Activated CD4-positive, alpha-beta memory T cell treated with anti-CD3 and anti-CD28 coated beads, Interleukin-2, amount 10 ng/mL, durations not matched to agents 7 days and 5 days (primary cell): ENCODE data around the gene THRB. TPM values are rescaled to one million over a fixed set of nuclear protein-coding genes. Genes with fewer than 3 reads are reported as not detected.

Experiments
- CTCF ChIA-PET: fragments of 350-600 bp; sonication (Branson Sonifier 250); formaldehyde crosslinking; loops from one replicate; lab custom pipeline; 2021; ENCODE audit warnings: antibody characterized with exemption, inconsistent platforms; lab: Charles Lee
- POLR2A ChIA-PET: fragments of 350-600 bp; sonication (Branson Sonifier 250); formaldehyde crosslinking; loops from one replicate; lab custom pipeline; 2021; ENCODE audit warnings: antibody characterized with exemption; lab: Charles Lee
- DNase-seq: peaks from one replicate; pipeline ENCODE4 v3.0.0-alpha.2; 2020
- H3K27ac Mint-ChIP-seq: one replicate; pipeline ENCODE4 v1.8.0; 2021; ENCODE audit warnings: mild to moderate bottlenecking, mixed read lengths
- H3K27me3 Mint-ChIP-seq: one replicate; pipeline ENCODE4 v1.8.0; 2021; ENCODE audit warnings: mixed read lengths
- H3K36me3 Mint-ChIP-seq: one replicate; pipeline ENCODE4 v1.8.0; 2021; ENCODE audit warnings: low read depth, mixed read lengths
- H3K4me1 Mint-ChIP-seq: one replicate; pipeline ENCODE4 v1.8.0; 2021; ENCODE audit warnings: mixed read lengths
- H3K4me3 Mint-ChIP-seq: one replicate; pipeline ENCODE4 v1.8.0; 2021; ENCODE audit warnings: mild to moderate bottlenecking, mixed read lengths
- H3K9me3 Mint-ChIP-seq: one replicate; pipeline ENCODE4 v1.8.0; 2021; ENCODE audit warnings: mixed read lengths
- total RNA-seq, 2 experiments: library from RNA; stranded (reverse); gene quantifications; one replicate each; pipeline ENCODE4 v1.2.3, GENCODE V29; 2021

THRB gene
- total RNA-seq, 2 experiments from 2014 or later: not detected

GRCh38 chr3:24190256-24190655 is 304.4 kb downstream of the THRB start:
- no peak overlapping the region for H3K4me3 Mint-ChIP-seq
- DNase-seq: no peak
- ChIA-PET CTCF (no interaction called here), POLR2A (no interaction called here)
- peaks cover 2% of the 10 kb centered on the region for H3K27me3 Mint-ChIP-seq
- no peaks in the 10 kb centered on the region for H3K4me1 Mint-ChIP-seq
- no peaks in the 10 kb centered on the region for H3K9me3 Mint-ChIP-seq
- H3K36me3 Mint-ChIP-seq: no peaks in the 10 kb centered on the region
- no peak overlapping the region for H3K27ac Mint-ChIP-seq

- no peaks in the 10 kb centered on the region for H3K9me3 Mint-ChIP-seq
- H3K4me3 Mint-ChIP-seq: no peak overlapping the region
- DNase-seq: no peak
- ChIA-PET POLR2A (no interaction called here), CTCF (interaction anchor here (0.6 to 1.6 kb wide), 6 partner anchors 9 to 495 kb away, joined by 3 to 8 read pairs (median 4); no protein-coding TSS in a partner anchor)
- H3K27ac Mint-ChIP-seq: no peak overlapping the region
- no peaks in the 10 kb centered on the region for H3K4me1 Mint-ChIP-seq
- peaks cover 2% of the 10 kb centered on the region for H3K27me3 Mint-ChIP-seq
- no peaks in the 10 kb centered on the region for H3K36me3 Mint-ChIP-seq
Observed at GRCh38 chr3:24185738-24186384, 308.8 kb downstream of the THRB start.

GRCh38 chr3:24184528-24185176 is 310.0 kb downstream of the THRB start:
- H3K9me3 Mint-ChIP-seq: no peaks in the 10 kb centered on the region
- H3K27me3 Mint-ChIP-seq: no peaks in the 10 kb centered on the region
- no peak overlapping the region for H3K4me3 Mint-ChIP-seq
- CTCF ChIA-PET: no interaction called here
- no peak overlapping the region for H3K27ac Mint-ChIP-seq
- POLR2A ChIA-PET: no interaction called here
- H3K4me1 Mint-ChIP-seq: no peaks in the 10 kb centered on the region
- H3K36me3 Mint-ChIP-seq: no peaks in the 10 kb centered on the region
- DNase-seq: no peak

GRCh38 chr3:24182756-24183155 is 311.9 kb downstream of the THRB start:
- ChIA-PET CTCF (interaction anchor here (0.8 to 1.6 kb wide), 2 partner anchors 291 to 294 kb away, joined by 3 to 4 read pairs; no protein-coding TSS in a partner anchor), POLR2A (no interaction called here)
- Mint-ChIP-seq H3K27me3 (no peaks in the 10 kb centered on the region), H3K9me3 (no peaks in the 10 kb centered on the region), H3K36me3 (no peaks in the 10 kb centered on the region), H3K4me3 (no peak overlapping the region), H3K4me1 (no peaks in the 10 kb centered on the region), H3K27ac (no peak overlapping the region)
- no peak for DNase-seq

GRCh38 chr3:24181256-24181655 is 313.4 kb downstream of the THRB start:
- Mint-ChIP-seq H3K4me1 (no peaks in the 10 kb centered on the region), H3K27ac (no peak overlapping the region), H3K36me3 (no peaks in the 10 kb centered on the region), H3K4me3 (no peak overlapping the region), H3K9me3 (no peaks in the 10 kb centered on the region), H3K27me3 (no peaks in the 10 kb centered on the region)
- CTCF ChIA-PET: no interaction called here
- no peak for DNase-seq
- POLR2A ChIA-PET: no interaction called here

GRCh38 chr3:24180616-24181015 is 314.0 kb downstream of the THRB start:
- no peaks in the 10 kb centered on the region for H3K36me3 Mint-ChIP-seq
- DNase-seq: no peak
- no peak overlapping the region for H3K4me3 Mint-ChIP-seq
- CTCF ChIA-PET: no interaction called here
- no peak overlapping the region for H3K27ac Mint-ChIP-seq
- H3K4me1 Mint-ChIP-seq: no peaks in the 10 kb centered on the region
- POLR2A ChIA-PET: no interaction called here
- H3K9me3 Mint-ChIP-seq: no peaks in the 10 kb centered on the region
- H3K27me3 Mint-ChIP-seq: no peaks in the 10 kb centered on the region

- H3K27me3 Mint-ChIP-seq: no peaks in the 10 kb centered on the region
- H3K36me3 Mint-ChIP-seq: no peaks in the 10 kb centered on the region
- H3K4me3 Mint-ChIP-seq: no peak overlapping the region
- no peak overlapping the region for H3K27ac Mint-ChIP-seq
- H3K9me3 Mint-ChIP-seq: no peaks in the 10 kb centered on the region
- CTCF ChIA-PET: interaction anchor here (0.8 kb wide), 1 partner anchor 11 kb away, joined by 3 read pairs; no protein-coding TSS in a partner anchor
- DNase-seq: no peak
- H3K4me1 Mint-ChIP-seq: no peaks in the 10 kb centered on the region
- POLR2A ChIA-PET: no interaction called here
Observed at GRCh38 chr3:24177201-24177600, 317.4 kb downstream of the THRB start.

- Mint-ChIP-seq H3K36me3 (no peaks in the 10 kb centered on the region), H3K27ac (no peak overlapping the region), H3K9me3 (no peaks in the 10 kb centered on the region), H3K4me3 (no peak overlapping the region), H3K4me1 (no peaks in the 10 kb centered on the region), H3K27me3 (no peaks in the 10 kb centered on the region)
- ChIA-PET POLR2A (no interaction called here), CTCF (no interaction called here)
- DNase-seq: no peak
Observed at GRCh38 chr3:24174614-24175013, 320.0 kb downstream of the THRB start.

- Mint-ChIP-seq H3K4me3 (no peak overlapping the region), H3K9me3 (no peaks in the 10 kb centered on the region), H3K27me3 (no peaks in the 10 kb centered on the region), H3K27ac (no peak overlapping the region), H3K36me3 (no peaks in the 10 kb centered on the region), H3K4me1 (no peaks in the 10 kb centered on the region)
- ChIA-PET POLR2A (no interaction called here), CTCF (no interaction called here)
- no peak for DNase-seq
Observed at GRCh38 chr3:24168977-24169376, 325.7 kb downstream of the THRB start.

GRCh38 chr3:24167429-24167828 is 327.2 kb downstream of the THRB start:
- Mint-ChIP-seq H3K27ac (no peak overlapping the region), H3K27me3 (no peaks in the 10 kb centered on the region), H3K4me3 (no peak overlapping the region), H3K36me3 (no peaks in the 10 kb centered on the region), H3K4me1 (no peaks in the 10 kb centered on the region), H3K9me3 (no peaks in the 10 kb centered on the region)
- ChIA-PET POLR2A (no interaction called here), CTCF (interaction anchor here (2.6 kb wide), 1 partner anchor 18 kb away, joined by 8 read pairs; no protein-coding TSS in a partner anchor)
- DNase-seq: no peak

GRCh38 chr3:24166515-24166914 is 328.1 kb downstream of the THRB start:
- DNase-seq: no peak
- no peak overlapping the region for H3K27ac Mint-ChIP-seq
- POLR2A ChIA-PET: no interaction called here
- no peak overlapping the region for H3K4me3 Mint-ChIP-seq
- H3K9me3 Mint-ChIP-seq: no peaks in the 10 kb centered on the region
- H3K36me3 Mint-ChIP-seq: no peaks in the 10 kb centered on the region
- no peaks in the 10 kb centered on the region for H3K4me1 Mint-ChIP-seq
- no peaks in the 10 kb centered on the region for H3K27me3 Mint-ChIP-seq
- CTCF ChIA-PET: interaction anchor here (2.6 kb wide), 1 partner anchor 19 kb away, joined by 8 read pairs; no protein-coding TSS in a partner anchor

- H3K36me3 Mint-ChIP-seq: no peaks in the 10 kb centered on the region
- DNase-seq: no peak
- H3K4me3 Mint-ChIP-seq: no peak overlapping the region
- no peak overlapping the region for H3K27ac Mint-ChIP-seq
- CTCF ChIA-PET: interaction anchor here (0.5 kb wide), 1 partner anchor 12 kb away, joined by 3 read pairs; no protein-coding TSS in a partner anchor
- no peaks in the 10 kb centered on the region for H3K9me3 Mint-ChIP-seq
- no peaks in the 10 kb centered on the region for H3K4me1 Mint-ChIP-seq
- no peaks in the 10 kb centered on the region for H3K27me3 Mint-ChIP-seq
- POLR2A ChIA-PET: no interaction called here
Observed at GRCh38 chr3:24165603-24165982, 329.1 kb downstream of the THRB start.

GRCh38 chr3:24164967-24165602 is 329.6 kb downstream of the THRB start:
- ChIA-PET POLR2A (no interaction called here), CTCF (no interaction called here)
- H3K4me3 Mint-ChIP-seq: no peak overlapping the region
- no peak for DNase-seq
- H3K4me1 Mint-ChIP-seq: no peaks in the 10 kb centered on the region
- H3K27me3 Mint-ChIP-seq: peaks cover 2% of the 10 kb centered on the region
- H3K9me3 Mint-ChIP-seq: no peaks in the 10 kb centered on the region
- H3K36me3 Mint-ChIP-seq: no peaks in the 10 kb centered on the region
- H3K27ac Mint-ChIP-seq: no peak overlapping the region
